HEK293 (cell line): Measurements from ENCODE around the gene GTPBP3.
A peak's percentile ranks its signal among the peaks of the same experiment; 100 is the strongest.

Experiments used
- IKZF3 ChIP-seq: fragments of 450-650 bp; IDR thresholded peaks from 2 replicates; pipeline ENCODE4 v1.5.0; 2018; ENCODE audit warnings: missing biosample characterization, mild to moderate bottlenecking, missing genetic modification characterization, moderate library complexity
- KLF7 ChIP-seq: fragments of 450-650 bp; formaldehyde crosslinking; IDR thresholded peaks from 2 replicates; pipeline ENCODE4 v1.5.1; 2016; ENCODE audit warnings: missing biosample characterization, missing genetic modification characterization, borderline replicate concordance
- KLF9 ChIP-seq: fragments of 450-650 bp; formaldehyde crosslinking; IDR thresholded peaks from 2 replicates; pipeline ENCODE4 v1.5.1; 2016; ENCODE audit warnings: missing biosample characterization, missing genetic modification characterization, low read depth
- SETDB1 ChIP-seq: IDR thresholded peaks from one replicate; pipeline ENCODE4 v1.6.1; 2017; ENCODE audit warnings: mild to moderate bottlenecking, low read length, moderate library complexity, mixed read lengths; ENCODE audit not compliant: insufficient read length
- ZBTB1 ChIP-seq: fragments of 450-650 bp; formaldehyde crosslinking; IDR thresholded peaks from 2 replicates; pipeline ENCODE4 v1.5.1; 2016; ENCODE audit warnings: missing biosample characterization, missing genetic modification characterization
- ZBTB7A ChIP-seq: fragments of 450-650 bp; formaldehyde crosslinking; IDR thresholded peaks from 2 replicates; pipeline ENCODE4 v1.5.1; 2016; ENCODE audit warnings: low read depth, missing biosample characterization, missing genetic modification characterization
- ZBTB8A ChIP-seq: fragments of 450-650 bp; formaldehyde crosslinking; IDR thresholded peaks from 2 replicates; pipeline ENCODE4 v1.5.1; 2016; ENCODE audit warnings: missing biosample characterization, missing genetic modification characterization
- ZFP3 ChIP-seq: fragments of 450-650 bp; formaldehyde crosslinking; IDR thresholded peaks from 2 replicates; pipeline ENCODE4 v1.5.1; 2016; ENCODE audit warnings: low read depth, missing biosample characterization, missing genetic modification characterization
- ZIC2 ChIP-seq: fragments of 450-650 bp; formaldehyde crosslinking; IDR thresholded peaks from 2 replicates; pipeline ENCODE4 v1.5.1; 2016; ENCODE audit warnings: missing biosample characterization, missing genetic modification characterization
- ZNF10 ChIP-seq: fragments of 450-650 bp; formaldehyde crosslinking; IDR thresholded peaks from 2 replicates; pipeline ENCODE4 v1.5.1; 2017; ENCODE audit warnings: missing biosample characterization, missing genetic modification characterization
- ZNF138 ChIP-seq: fragments of 450-650 bp; formaldehyde crosslinking; IDR thresholded peaks from 2 replicates; pipeline ENCODE4 v1.5.1; 2016; ENCODE audit warnings: missing biosample characterization, missing genetic modification characterization, borderline replicate concordance
- ZNF211 ChIP-seq: fragments of 450-650 bp; formaldehyde crosslinking; IDR thresholded peaks from 2 replicates; pipeline ENCODE4 v1.5.1; 2016; ENCODE audit warnings: low read depth, missing biosample characterization, missing genetic modification characterization
- ZNF239 ChIP-seq: fragments of 450-650 bp; formaldehyde crosslinking; IDR thresholded peaks from 2 replicates; pipeline ENCODE4 v1.5.1; 2016; ENCODE audit warnings: missing biosample characterization, missing genetic modification characterization
- ZNF341 ChIP-seq: fragments of 450-650 bp; formaldehyde crosslinking; IDR thresholded peaks from 2 replicates; pipeline ENCODE4; 2016; ENCODE audit warnings: low read depth, missing biosample characterization, missing genetic modification characterization
- ZNF354C ChIP-seq: fragments of 450-650 bp; formaldehyde crosslinking; IDR thresholded peaks from 2 replicates; pipeline ENCODE4 v1.5.1; 2016; ENCODE audit warnings: missing biosample characterization, missing genetic modification characterization, low read depth, borderline replicate concordance
- ZNF629 ChIP-seq: fragments of 450-650 bp; formaldehyde crosslinking; IDR thresholded peaks from 2 replicates; pipeline ENCODE4 v1.5.1; 2017; ENCODE audit warnings: missing biosample characterization, missing genetic modification characterization
- ZSCAN30 ChIP-seq: fragments of 450-650 bp; IDR thresholded peaks from 2 replicates; pipeline ENCODE4 v1.5.1; 2018; ENCODE audit warnings: missing biosample characterization, mild to moderate bottlenecking, missing genetic modification characterization, moderate library complexity
- ZXDB ChIP-seq: fragments of 450-650 bp; formaldehyde crosslinking; IDR thresholded peaks from 2 replicates; pipeline ENCODE4 v1.5.1; 2016; ENCODE audit warnings: missing biosample characterization, missing genetic modification characterization
- TF ChIP-seq, protein P1 (sequence below): IDR thresholded peaks from 2 replicates; pipeline ENCODE4 v1.6.1; 2011; ENCODE audit warnings: mild to moderate bottlenecking, low read depth, low read length, borderline replicate concordance
- TF ChIP-seq, protein P2 (sequence below): fragments of 450-650 bp; formaldehyde crosslinking; IDR thresholded peaks from 2 replicates; pipeline ENCODE4 v1.5.1; 2016; ENCODE audit warnings: missing biosample characterization, missing genetic modification characterization
- TF ChIP-seq, protein P3 (sequence below): fragments of 450-650 bp; formaldehyde crosslinking; IDR thresholded peaks from 2 replicates; pipeline ENCODE4 v1.5.1; 2016; ENCODE audit warnings: missing biosample characterization, missing genetic modification characterization
- TF ChIP-seq, protein P4 (sequence below): fragments of 450-650 bp; formaldehyde crosslinking; IDR thresholded peaks from 2 replicates; pipeline ENCODE4 v1.5.1; 2016; ENCODE audit warnings: missing biosample characterization, missing genetic modification characterization
- TF ChIP-seq, protein P5 (sequence below): fragments of 450-650 bp; formaldehyde crosslinking; IDR thresholded peaks from 2 replicates; pipeline ENCODE4 v1.5.1; 2016; ENCODE audit warnings: missing biosample characterization, missing genetic modification characterization
- TF ChIP-seq, protein P6 (sequence below): fragments of 450-650 bp; formaldehyde crosslinking; IDR thresholded peaks from 2 replicates; pipeline ENCODE4 v1.5.1; 2017; ENCODE audit warnings: missing biosample characterization, missing genetic modification characterization
- TF ChIP-seq, protein P7 (sequence below): fragments of 450-650 bp; formaldehyde crosslinking; IDR thresholded peaks from 2 replicates; pipeline ENCODE4 v1.5.0; 2017; ENCODE audit warnings: missing biosample characterization, missing genetic modification characterization, borderline replicate concordance

Gene GTPBP3

DNA sequence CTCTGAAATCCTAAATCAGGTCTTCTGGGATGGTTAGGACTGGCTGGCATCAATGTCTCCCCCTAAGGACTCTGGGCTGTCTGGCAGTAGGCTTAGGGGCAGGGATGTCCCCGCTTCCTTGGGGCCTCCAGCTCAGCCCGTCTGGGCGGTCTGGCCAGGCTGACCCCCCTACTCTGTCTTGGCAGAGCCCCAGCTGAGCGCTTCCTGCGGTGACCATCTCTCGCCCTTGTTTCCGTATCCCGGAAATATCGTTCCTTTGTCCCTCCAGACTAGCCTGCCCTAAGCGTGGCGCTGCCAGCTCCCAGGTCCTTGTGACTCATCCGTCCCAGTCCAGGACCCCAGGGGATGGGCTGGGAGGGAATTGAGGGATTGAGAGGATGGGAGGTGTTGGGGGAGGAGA, 11.3 kb downstream of the GTPBP3 start (continued):
- peak; percentile 76 for TF ChIP-seq IKZF3
- TF ChIP-seq, protein P1, sequence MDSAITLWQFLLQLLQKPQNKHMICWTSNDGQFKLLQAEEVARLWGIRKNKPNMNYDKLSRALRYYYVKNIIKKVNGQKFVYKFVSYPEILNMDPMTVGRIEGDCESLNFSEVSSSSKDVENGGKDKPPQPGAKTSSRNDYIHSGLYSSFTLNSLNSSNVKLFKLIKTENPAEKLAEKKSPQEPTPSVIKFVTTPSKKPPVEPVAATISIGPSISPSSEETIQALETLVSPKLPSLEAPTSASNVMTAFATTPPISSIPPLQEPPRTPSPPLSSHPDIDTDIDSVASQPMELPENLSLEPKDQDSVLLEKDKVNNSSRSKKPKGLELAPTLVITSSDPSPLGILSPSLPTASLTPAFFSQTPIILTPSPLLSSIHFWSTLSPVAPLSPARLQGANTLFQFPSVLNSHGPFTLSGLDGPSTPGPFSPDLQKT: no peak
- no peak for TF ChIP-seq ZXDB (tag by site-specific recombination)
- no peak for TF ChIP-seq ZFP3 (tag by site-specific recombination)
- TF ChIP-seq, protein P2, sequence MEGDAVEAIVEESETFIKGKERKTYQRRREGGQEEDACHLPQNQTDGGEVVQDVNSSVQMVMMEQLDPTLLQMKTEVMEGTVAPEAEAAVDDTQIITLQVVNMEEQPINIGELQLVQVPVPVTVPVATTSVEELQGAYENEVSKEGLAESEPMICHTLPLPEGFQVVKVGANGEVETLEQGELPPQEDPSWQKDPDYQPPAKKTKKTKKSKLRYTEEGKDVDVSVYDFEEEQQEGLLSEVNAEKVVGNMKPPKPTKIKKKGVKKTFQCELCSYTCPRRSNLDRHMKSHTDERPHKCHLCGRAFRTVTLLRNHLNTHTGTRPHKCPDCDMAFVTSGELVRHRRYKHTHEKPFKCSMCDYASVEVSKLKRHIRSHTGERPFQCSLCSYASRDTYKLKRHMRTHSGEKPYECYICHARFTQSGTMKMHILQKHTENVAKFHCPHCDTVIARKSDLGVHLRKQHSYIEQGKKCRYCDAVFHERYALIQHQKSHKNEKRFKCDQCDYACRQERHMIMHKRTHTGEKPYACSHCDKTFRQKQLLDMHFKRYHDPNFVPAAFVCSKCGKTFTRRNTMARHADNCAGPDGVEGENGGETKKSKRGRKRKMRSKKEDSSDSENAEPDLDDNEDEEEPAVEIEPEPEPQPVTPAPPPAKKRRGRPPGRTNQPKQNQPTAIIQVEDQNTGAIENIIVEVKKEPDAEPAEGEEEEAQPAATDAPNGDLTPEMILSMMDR (tag by site-specific recombination): no peak
- no peak for TF ChIP-seq ZNF341 (tag by site-specific recombination)
- TF ChIP-seq SETDB1: no peak
- TF ChIP-seq, protein P3, sequence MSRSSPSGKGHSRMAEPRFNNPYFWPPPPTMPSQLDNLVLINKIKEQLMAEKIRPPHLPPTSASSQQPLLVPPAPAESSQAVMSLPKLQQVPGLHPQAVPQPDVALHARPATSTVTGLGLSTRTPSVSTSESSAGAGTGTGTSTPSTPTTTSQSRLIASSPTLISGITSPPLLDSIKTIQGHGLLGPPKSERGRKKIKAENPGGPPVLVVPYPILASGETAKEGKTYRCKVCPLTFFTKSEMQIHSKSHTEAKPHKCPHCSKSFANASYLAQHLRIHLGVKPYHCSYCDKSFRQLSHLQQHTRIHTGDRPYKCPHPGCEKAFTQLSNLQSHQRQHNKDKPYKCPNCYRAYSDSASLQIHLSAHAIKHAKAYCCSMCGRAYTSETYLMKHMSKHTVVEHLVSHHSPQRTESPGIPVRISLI (tag by site-specific recombination): no peak
- TF ChIP-seq ZNF629: no peak
- TF ChIP-seq ZSCAN30 (tag by site-specific recombination): no peak
- no peak for TF ChIP-seq KLF9
- TF ChIP-seq ZBTB8A: no peak
- TF ChIP-seq ZNF10 (tag by site-specific recombination): no peak
- no peak for TF ChIP-seq ZNF211 (tag by site-specific recombination)
- TF ChIP-seq, protein P4, sequence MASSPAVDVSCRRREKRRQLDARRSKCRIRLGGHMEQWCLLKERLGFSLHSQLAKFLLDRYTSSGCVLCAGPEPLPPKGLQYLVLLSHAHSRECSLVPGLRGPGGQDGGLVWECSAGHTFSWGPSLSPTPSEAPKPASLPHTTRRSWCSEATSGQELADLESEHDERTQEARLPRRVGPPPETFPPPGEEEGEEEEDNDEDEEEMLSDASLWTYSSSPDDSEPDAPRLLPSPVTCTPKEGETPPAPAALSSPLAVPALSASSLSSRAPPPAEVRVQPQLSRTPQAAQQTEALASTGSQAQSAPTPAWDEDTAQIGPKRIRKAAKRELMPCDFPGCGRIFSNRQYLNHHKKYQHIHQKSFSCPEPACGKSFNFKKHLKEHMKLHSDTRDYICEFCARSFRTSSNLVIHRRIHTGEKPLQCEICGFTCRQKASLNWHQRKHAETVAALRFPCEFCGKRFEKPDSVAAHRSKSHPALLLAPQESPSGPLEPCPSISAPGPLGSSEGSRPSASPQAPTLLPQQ (tag by site-specific recombination): no peak
- peak; percentile 80 for TF ChIP-seq ZIC2 (tag by site-specific recombination)
- TF ChIP-seq ZNF354C (tag by site-specific recombination): no peak
- no peak for TF ChIP-seq ZBTB1
- TF ChIP-seq ZBTB7A (tag by site-specific recombination): no peak
- no peak for TF ChIP-seq ZNF138 (tag by site-specific recombination)
- TF ChIP-seq, protein P5, sequence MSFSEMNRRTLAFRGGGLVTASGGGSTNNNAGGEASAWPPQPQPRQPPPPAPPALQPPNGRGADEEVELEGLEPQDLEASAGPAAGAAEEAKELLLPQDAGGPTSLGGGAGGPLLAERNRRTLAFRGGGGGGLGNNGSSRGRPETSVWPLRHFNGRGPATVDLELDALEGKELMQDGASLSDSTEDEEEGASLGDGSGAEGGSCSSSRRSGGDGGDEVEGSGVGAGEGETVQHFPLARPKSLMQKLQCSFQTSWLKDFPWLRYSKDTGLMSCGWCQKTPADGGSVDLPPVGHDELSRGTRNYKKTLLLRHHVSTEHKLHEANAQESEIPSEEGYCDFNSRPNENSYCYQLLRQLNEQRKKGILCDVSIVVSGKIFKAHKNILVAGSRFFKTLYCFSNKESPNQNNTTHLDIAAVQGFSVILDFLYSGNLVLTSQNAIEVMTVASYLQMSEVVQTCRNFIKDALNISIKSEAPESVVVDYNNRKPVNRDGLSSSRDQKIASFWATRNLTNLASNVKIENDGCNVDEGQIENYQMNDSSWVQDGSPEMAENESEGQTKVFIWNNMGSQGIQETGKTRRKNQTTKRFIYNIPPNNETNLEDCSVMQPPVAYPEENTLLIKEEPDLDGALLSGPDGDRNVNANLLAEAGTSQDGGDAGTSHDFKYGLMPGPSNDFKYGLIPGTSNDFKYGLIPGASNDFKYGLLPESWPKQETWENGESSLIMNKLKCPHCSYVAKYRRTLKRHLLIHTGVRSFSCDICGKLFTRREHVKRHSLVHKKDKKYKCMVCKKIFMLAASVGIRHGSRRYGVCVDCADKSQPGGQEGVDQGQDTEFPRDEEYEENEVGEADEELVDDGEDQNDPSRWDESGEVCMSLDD (tag by site-specific recombination): no peak
- TF ChIP-seq KLF7 (tag by site-specific recombination): no peak
- TF ChIP-seq, protein P6, sequence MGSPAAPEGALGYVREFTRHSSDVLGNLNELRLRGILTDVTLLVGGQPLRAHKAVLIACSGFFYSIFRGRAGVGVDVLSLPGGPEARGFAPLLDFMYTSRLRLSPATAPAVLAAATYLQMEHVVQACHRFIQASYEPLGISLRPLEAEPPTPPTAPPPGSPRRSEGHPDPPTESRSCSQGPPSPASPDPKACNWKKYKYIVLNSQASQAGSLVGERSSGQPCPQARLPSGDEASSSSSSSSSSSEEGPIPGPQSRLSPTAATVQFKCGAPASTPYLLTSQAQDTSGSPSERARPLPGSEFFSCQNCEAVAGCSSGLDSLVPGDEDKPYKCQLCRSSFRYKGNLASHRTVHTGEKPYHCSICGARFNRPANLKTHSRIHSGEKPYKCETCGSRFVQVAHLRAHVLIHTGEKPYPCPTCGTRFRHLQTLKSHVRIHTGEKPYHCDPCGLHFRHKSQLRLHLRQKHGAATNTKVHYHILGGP (tag by site-specific recombination): no peak
- TF ChIP-seq ZNF239 (tag by site-specific recombination): no peak
- TF ChIP-seq, protein P7, sequence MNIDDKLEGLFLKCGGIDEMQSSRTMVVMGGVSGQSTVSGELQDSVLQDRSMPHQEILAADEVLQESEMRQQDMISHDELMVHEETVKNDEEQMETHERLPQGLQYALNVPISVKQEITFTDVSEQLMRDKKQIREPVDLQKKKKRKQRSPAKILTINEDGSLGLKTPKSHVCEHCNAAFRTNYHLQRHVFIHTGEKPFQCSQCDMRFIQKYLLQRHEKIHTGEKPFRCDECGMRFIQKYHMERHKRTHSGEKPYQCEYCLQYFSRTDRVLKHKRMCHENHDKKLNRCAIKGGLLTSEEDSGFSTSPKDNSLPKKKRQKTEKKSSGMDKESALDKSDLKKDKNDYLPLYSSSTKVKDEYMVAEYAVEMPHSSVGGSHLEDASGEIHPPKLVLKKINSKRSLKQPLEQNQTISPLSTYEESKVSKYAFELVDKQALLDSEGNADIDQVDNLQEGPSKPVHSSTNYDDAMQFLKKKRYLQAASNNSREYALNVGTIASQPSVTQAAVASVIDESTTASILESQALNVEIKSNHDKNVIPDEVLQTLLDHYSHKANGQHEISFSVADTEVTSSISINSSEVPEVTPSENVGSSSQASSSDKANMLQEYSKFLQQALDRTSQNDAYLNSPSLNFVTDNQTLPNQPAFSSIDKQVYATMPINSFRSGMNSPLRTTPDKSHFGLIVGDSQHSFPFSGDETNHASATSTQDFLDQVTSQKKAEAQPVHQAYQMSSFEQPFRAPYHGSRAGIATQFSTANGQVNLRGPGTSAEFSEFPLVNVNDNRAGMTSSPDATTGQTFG (tag by site-specific recombination): no peak
